NCI-H187 treated with DMSO at 0.1 percent for 48 hours (cell line): ENCODE measurements around the gene LHX3.
A peak's percentile ranks its signal among the peaks of the same experiment; 100 is the strongest.
"Not testable (repeated sequence)": the region's sequence is repeated elsewhere in the genome, so short reads cannot be mapped to it uniquely, and the experiment has no call there.

ENCODE experiments used
- DNase-seq: peaks from one replicate; lab custom pipeline; 2025; lab: John Stamatoyannopoulos, UW

LHX3 gene

GRCh38 chr9:136241542-136241941, 36.6 kb upstream of the LHX3 start:
- no peak for DNase-seq

GRCh38 chr9:136240941-136241340, 36.0 kb upstream of the LHX3 start:
- DNase-seq, result no peak

- peak; percentile 19 for DNase-seq
Measured at GRCh38 chr9:136239983-136240330, 35.0 kb upstream of the LHX3 start.

- DNase-seq, result no peak
Measured at GRCh38 chr9:136239135-136239982, 34.4 kb upstream of the LHX3 start.

- no peak for DNase-seq
Measured at GRCh38 chr9:136238342-136238732, 33.4 kb upstream of the LHX3 start.

GRCh38 chr9:136237486-136238341, 32.8 kb upstream of the LHX3 start:
- no peak for DNase-seq

- DNase-seq, result not testable (repeated sequence)
Measured at GRCh38 chr9:136236471-136237410, 31.8 kb upstream of the LHX3 start.

- DNase-seq, result no peak
Measured at GRCh38 chr9:136235709-136236455, 31.0 kb upstream of the LHX3 start.

- no peak for DNase-seq
Measured at GRCh38 chr9:136235171-136235570, 30.2 kb upstream of the LHX3 start.

GRCh38 chr9:136234597-136234996, 29.7 kb upstream of the LHX3 start:
- DNase-seq, result no peak

GRCh38 chr9:136233868-136234267, 28.9 kb upstream of the LHX3 start:
- DNase-seq, result no peak

- DNase-seq, result no peak
Measured at GRCh38 chr9:136233411-136233810, 28.5 kb upstream of the LHX3 start.

- DNase-seq, result no peak
Measured at GRCh38 chr9:136232969-136233368, 28.0 kb upstream of the LHX3 start.

- no peak for DNase-seq
Measured at GRCh38 chr9:136231478-136232297, 26.8 kb upstream of the LHX3 start.

- DNase-seq, result no peak
Measured at GRCh38 chr9:136230773-136231172, 25.8 kb upstream of the LHX3 start.

- no peak for DNase-seq
Measured at GRCh38 chr9:136230365-136230764, 25.4 kb upstream of the LHX3 start.

GRCh38 chr9:136229096-136230065, 24.5 kb upstream of the LHX3 start:
- no peak for DNase-seq

- DNase-seq, result no peak
Measured at GRCh38 chr9:136228107-136228875, 23.4 kb upstream of the LHX3 start.
